Nephron progenitor cell (in vitro differentiated cells): ENCODE results near the gene GNL2.
A peak's percentile ranks its signal among the peaks of the same experiment; 100 is the strongest.

ENCODE experiments used
- DNase-seq: peaks from one replicate; pipeline ENCODE4 v3.0.0; 2021
- H3K27ac Mint-ChIP-seq: 2 replicates; pipeline ENCODE4 v1.8.0; 2021; ENCODE audit warnings: mild to moderate bottlenecking, moderate library complexity, mixed read lengths
- H3K27me3 Mint-ChIP-seq: 2 replicates; pipeline ENCODE4 v1.8.0; 2021; ENCODE audit warnings: mild to moderate bottlenecking, low read depth, mixed read lengths; ENCODE audit not compliant: poor library complexity
- H3K36me3 Mint-ChIP-seq: 2 replicates; pipeline ENCODE4 v1.8.0; 2021; ENCODE audit warnings: low read depth, mixed read lengths
- H3K4me1 Mint-ChIP-seq: 2 replicates; pipeline ENCODE4 v1.8.0; 2021; ENCODE audit warnings: mixed read lengths
- H3K4me3 Mint-ChIP-seq: 2 replicates; pipeline ENCODE4 v1.8.0; 2021; ENCODE audit warnings: mild to moderate bottlenecking, moderate library complexity, mixed read lengths
- H3K9me3 Mint-ChIP-seq: 2 replicates; pipeline ENCODE4 v1.8.0; 2021; ENCODE audit warnings: mild to moderate bottlenecking, moderate library complexity, mixed read lengths
- TF ChIP-seq, protein P1 (sequence below): fragments of 200-600 bp; sonication (generic); IDR thresholded peaks from 2 replicates; pipeline ENCODE4 v1.5.0; 2021; ENCODE audit warnings: antibody characterized with exemption

Gene GNL2

DNA sequence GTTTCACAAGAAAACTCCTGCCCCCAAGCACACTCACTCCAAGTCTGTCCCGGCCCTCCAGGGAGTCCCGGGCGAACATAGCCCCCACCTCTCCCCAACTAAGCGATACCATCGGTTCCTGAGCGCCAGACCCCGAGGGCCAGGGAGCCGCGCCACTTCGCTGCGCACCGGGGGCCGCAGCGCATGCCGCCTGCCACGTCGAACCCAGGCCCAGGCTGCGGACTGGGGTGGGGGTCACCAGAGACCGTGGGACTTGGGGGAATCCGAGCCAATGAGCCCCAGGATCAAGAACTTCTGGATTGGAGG is 38.2 kb upstream of the GNL2 start:
- peak; percentile 22 for DNase-seq
- Mint-ChIP-seq H3K27me3 (peaks cover 55% of the 10 kb centered on the region), H3K36me3 (no peaks in the 10 kb centered on the region), H3K4me1 (peaks cover 15% of the 10 kb centered on the region), H3K4me3 (peak overlapping the region; percentile 65), H3K9me3 (no peaks in the 10 kb centered on the region), H3K27ac (no peak overlapping the region)
- TF ChIP-seq, protein P1, sequence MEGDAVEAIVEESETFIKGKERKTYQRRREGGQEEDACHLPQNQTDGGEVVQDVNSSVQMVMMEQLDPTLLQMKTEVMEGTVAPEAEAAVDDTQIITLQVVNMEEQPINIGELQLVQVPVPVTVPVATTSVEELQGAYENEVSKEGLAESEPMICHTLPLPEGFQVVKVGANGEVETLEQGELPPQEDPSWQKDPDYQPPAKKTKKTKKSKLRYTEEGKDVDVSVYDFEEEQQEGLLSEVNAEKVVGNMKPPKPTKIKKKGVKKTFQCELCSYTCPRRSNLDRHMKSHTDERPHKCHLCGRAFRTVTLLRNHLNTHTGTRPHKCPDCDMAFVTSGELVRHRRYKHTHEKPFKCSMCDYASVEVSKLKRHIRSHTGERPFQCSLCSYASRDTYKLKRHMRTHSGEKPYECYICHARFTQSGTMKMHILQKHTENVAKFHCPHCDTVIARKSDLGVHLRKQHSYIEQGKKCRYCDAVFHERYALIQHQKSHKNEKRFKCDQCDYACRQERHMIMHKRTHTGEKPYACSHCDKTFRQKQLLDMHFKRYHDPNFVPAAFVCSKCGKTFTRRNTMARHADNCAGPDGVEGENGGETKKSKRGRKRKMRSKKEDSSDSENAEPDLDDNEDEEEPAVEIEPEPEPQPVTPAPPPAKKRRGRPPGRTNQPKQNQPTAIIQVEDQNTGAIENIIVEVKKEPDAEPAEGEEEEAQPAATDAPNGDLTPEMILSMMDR = no peak

DNA sequence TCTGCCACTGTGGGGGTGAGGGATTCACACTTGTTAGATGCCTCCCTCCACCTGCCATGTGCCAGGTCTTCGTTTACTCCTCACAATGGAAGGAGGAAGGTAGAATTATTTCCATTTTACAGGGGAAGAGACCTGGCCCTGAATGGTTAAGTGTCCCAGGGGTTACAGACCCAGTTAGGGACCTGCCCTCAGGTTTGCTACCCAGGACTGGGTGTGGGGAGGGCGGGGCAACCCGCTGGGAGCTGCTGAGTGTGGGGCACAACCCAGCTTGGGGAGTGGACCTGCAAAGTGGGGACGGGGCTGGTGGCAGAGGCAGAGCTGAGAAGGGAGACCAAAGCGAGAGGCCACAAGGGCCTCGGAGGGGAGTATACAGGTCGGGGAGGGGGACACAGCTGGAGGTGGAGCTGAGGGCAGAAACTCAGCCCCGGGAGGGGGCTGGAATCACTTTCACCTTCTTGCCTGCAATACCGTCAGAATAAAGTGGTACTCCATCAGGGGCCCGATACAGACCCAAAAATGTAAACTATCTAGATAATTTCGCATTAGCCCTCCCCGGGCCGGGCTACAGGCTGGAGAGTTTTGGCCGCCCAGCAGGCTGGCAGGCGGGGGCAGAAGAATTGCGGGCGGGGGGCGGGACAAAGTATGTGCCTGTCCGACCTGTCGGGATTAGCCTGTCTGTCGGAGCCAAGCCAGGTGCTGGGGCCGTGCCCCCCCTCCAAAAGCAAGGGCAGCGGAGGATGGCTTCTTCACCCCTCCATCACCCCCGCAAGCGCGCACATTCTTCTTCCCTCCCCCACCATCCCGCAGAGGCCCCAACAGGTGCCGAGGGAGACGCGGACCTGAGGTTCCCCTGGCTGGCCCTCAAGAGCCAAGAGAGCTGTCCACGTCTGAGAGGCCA is 37.6 kb upstream of the GNL2 start:
- no peak overlapping the region for H3K27ac Mint-ChIP-seq
- peaks cover 61% of the 10 kb centered on the region for H3K27me3 Mint-ChIP-seq
- peaks cover 15% of the 10 kb centered on the region for H3K4me1 Mint-ChIP-seq
- no peak for DNase-seq
- H3K4me3 Mint-ChIP-seq = no peak overlapping the region
- TF ChIP-seq, protein P1 = no peak
- no peaks in the 10 kb centered on the region for H3K9me3 Mint-ChIP-seq
- no peaks in the 10 kb centered on the region for H3K36me3 Mint-ChIP-seq

- TF ChIP-seq, protein P1 = no peak
- Mint-ChIP-seq H3K36me3 (no peaks in the 10 kb centered on the region), H3K9me3 (no peaks in the 10 kb centered on the region), H3K27ac (no peak overlapping the region), H3K27me3 (peaks cover 84% of the 10 kb centered on the region), H3K4me1 (peaks cover 11% of the 10 kb centered on the region), H3K4me3 (no peak overlapping the region)
- no peak for DNase-seq
These were observed 35.3 kb upstream of the GNL2 start for GRCh38 chr1:37631036-37631435.

DNA sequence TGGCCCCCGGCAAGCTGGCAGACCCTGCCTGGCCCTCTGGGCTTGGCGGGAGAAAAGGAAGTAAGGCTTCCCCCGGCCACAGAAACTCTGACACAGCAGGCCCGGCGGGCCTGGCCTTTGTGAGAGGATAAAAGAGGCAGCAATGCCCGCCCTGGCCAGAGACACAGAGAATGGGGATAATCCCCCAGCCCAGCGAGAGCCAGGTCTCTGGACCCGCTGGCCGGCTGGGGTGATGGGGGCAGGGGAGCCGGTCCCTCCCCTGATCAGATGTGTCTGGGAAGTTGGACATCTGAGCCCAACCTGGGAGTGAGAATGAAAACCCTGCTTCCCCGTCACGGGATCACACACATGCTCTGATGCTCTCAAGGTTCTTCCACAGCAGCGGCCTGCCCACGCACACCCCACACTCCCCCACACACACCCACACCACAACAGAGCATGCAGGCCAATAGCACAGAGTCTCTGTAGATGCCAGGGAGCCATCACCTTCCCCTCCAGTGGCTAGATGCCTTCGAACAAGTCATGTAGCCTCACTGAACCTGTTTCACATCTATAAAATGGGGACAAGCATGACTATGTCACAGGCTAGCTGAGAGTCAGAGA is 34.8 kb upstream of the GNL2 start:
- no peak for DNase-seq
- H3K9me3 Mint-ChIP-seq = no peaks in the 10 kb centered on the region
- no peak overlapping the region for H3K4me3 Mint-ChIP-seq
- TF ChIP-seq, protein P1 = no peak
- H3K4me1 Mint-ChIP-seq = peaks cover 6% of the 10 kb centered on the region
- peaks cover 89% of the 10 kb centered on the region for H3K27me3 Mint-ChIP-seq
- no peaks in the 10 kb centered on the region for H3K36me3 Mint-ChIP-seq
- H3K27ac Mint-ChIP-seq = no peak overlapping the region

- peaks cover 95% of the 10 kb centered on the region for H3K27me3 Mint-ChIP-seq
These were observed 34.1 kb upstream of the GNL2 start for GRCh38 chr1:37629726-37630425.

More at GRCh38 chr1:37629726-37630425, 34.1 kb upstream of the GNL2 start:
- Mint-ChIP-seq H3K4me3 (no peak overlapping the region), H3K36me3 (no peaks in the 10 kb centered on the region), H3K27ac (no peak overlapping the region), H3K9me3 (no peaks in the 10 kb centered on the region), H3K4me1 (no peaks in the 10 kb centered on the region)
- DNase-seq = no peak
- TF ChIP-seq, protein P1 = no peak
